ENCODE measurements around the gene GPR68.

GRCh38 chr14:91261115-91261514 is 16.6 kb upstream of the GPR68 start:
- TF ChIP-seq TCF12 (IDR thresholded peaks at IDR 0.05; ENCODE audit: low read depth) (no peak), REST (IDR thresholded peaks at IDR 0.05; ENCODE audit: low read depth) (no peak), EP300 (IDR thresholded peaks at IDR 0.05; ENCODE audit: borderline replicate concordance) (no peak), EGR1 (IDR thresholded peaks at IDR 0.05) (no peak)

Measured in Ishikawa (cell line).